HG02884 (cell line): ENCODE data around the gene CLIP4.
A peak's percentile ranks its signal among the peaks of the same experiment; 100 is the strongest.
"Not testable (repeated sequence)": the region's sequence is repeated elsewhere in the genome, so short reads cannot be mapped to it uniquely, and the experiment has no call there.

Experiments
- ATAC-seq: cut with Tn5 transposase; IDR thresholded peaks from one replicate; pipeline ENCODE4 v1.9.1; 2021; ENCODE audit warnings: mild to moderate bottlenecking, moderate library complexity; ENCODE audit not compliant: unreplicated experiment

CLIP4 gene, protein sequence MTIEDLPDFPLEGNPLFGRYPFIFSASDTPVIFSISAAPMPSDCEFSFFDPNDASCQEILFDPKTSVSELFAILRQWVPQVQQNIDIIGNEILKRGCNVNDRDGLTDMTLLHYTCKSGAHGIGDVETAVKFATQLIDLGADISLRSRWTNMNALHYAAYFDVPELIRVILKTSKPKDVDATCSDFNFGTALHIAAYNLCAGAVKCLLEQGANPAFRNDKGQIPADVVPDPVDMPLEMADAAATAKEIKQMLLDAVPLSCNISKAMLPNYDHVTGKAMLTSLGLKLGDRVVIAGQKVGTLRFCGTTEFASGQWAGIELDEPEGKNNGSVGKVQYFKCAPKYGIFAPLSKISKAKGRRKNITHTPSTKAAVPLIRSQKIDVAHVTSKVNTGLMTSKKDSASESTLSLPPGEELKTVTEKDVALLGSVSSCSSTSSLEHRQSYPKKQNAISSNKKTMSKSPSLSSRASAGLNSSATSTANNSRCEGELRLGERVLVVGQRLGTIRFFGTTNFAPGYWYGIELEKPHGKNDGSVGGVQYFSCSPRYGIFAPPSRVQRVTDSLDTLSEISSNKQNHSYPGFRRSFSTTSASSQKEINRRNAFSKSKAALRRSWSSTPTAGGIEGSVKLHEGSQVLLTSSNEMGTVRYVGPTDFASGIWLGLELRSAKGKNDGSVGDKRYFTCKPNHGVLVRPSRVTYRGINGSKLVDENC

DNA sequence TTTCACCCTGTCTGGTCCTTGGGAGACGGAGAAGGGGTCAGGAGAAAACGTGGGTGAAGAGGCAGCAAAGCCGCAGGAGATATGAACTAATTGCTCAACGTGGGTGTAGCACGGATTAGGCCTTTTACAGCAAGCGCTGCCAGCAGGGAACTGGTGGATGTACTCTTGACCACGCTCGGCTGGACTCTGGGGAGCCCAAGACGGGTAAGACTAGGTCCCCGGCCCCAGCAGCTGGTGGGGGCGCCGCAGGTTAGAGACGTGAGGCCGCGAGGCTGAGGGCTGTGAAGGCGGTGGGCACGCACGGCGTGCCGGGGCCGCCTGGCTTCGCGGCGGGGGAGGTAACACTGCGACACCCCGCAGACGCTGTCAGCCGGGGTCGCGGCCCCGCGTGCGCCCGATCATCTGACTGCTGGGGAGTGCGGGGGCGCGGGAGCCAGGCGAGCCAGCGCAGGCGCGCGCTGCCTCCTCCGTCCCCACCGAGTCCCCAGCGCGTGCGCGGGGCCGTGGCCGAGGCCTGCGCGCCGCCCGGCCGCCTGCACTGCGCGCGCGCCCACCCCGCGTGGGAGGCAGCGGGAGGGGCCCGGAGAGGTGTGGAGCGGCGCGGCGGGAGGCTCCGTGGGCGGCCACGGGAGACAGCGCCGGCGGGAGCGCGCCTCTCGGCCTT lies at the start of gene CLIP4:
Gene CLIP4 (plus strand): TSS at position 470 of the 664 bp plus-strand sequence. CDS start 5,974 bp downstream, outside the sequence.
- peak; percentile 34 for ATAC-seq

DNA sequence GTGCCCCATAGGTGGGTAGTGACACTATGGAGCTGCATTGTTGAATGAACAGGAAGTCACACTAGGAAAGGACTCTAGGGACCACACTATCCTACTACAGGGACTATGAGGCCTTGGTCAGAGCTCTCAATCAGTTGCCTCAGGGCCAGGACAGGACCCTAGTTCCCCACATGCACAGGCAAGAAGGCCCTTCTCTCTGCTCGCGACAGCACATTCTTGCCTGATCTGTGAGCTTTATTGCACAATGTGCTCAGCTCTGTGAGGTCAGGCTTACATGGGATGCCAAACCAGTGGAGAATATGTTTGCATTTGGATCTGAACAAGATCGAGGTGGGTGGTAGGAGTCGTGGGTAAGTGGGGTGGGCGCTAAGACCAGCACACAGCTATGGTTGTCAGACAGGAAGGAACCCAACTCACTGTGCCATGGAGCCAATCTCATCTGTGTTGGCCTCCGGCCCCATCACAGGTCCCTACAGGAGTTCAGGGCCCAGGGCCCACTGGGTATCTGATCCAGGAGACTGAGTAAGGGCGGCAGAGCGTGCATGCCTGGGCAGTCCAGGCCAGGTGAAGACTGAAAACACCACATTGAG lies 48.8 kb upstream of the CLIP4 start:
- no peak for ATAC-seq

DNA sequence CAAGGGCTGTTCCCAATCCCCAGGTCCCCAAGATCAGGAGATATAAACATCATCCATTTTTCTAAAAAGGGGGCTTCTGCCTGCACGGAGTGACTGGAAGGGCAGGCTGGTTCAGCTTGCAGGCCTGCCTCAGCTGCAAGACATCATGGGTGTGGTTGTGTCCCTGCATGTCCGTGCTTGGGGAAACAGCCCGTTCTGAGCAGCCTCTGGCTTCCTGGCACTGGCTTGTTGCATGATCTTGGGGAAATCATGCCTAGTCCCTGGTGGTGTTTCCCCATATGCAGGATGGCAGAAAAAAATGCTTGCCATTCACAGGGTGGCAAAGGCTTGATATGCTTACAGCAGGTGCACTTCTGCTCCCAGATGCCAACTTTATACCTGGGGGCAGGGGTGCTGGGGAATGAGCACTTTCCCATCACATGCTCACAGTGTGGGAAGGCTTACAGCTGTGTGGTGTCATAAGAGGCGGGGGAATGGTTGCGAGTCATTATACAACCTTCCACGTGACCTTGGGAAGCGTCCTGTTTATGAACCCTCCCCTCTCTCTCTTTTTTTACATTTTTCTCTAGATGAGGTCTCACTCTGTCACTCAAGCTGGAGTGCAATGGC lies 48.1 kb upstream of the CLIP4 start:
- no peak for ATAC-seq

DNA sequence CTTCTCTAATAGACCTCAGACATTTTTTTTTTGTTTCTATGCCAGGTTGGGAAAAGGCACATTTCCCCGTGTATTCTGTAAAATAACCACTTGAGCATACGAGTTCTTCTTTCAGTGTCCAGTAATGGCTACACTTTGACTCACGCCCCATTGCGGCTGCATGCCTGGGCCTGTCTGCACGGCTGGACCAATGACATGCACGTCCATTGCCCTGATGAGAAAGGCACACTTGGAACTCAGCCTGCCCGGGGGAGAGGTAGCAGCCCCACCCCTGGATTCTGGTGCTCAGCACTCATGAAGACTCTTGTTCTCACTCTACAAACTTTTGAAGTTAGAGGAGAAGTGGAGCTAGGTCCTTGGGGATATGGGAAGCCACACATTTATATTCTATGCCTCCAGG lies 46.7 kb upstream of the CLIP4 start:
- ATAC-seq, result no peak

DNA sequence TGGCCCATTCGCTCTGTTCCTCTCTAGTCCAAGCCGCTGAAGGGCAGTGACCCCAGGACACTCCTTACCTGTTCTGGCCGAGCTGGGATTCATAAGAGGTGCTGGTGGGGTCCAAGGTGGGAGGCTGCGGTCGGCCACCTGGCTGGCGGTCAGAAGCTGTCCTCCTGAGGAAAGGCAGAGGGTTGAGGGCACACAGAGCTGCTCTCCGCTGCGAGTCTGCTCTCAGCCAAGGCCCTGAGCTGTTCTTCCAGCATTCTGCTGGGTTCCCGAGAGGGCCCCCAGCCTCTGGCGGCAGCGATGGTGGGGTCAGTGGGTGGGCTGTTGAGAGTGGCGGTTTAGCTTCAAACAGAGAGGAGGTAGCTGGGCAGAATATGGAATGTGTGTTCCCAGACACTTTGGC lies 44.7 kb upstream of the CLIP4 start:
- no peak for ATAC-seq

DNA sequence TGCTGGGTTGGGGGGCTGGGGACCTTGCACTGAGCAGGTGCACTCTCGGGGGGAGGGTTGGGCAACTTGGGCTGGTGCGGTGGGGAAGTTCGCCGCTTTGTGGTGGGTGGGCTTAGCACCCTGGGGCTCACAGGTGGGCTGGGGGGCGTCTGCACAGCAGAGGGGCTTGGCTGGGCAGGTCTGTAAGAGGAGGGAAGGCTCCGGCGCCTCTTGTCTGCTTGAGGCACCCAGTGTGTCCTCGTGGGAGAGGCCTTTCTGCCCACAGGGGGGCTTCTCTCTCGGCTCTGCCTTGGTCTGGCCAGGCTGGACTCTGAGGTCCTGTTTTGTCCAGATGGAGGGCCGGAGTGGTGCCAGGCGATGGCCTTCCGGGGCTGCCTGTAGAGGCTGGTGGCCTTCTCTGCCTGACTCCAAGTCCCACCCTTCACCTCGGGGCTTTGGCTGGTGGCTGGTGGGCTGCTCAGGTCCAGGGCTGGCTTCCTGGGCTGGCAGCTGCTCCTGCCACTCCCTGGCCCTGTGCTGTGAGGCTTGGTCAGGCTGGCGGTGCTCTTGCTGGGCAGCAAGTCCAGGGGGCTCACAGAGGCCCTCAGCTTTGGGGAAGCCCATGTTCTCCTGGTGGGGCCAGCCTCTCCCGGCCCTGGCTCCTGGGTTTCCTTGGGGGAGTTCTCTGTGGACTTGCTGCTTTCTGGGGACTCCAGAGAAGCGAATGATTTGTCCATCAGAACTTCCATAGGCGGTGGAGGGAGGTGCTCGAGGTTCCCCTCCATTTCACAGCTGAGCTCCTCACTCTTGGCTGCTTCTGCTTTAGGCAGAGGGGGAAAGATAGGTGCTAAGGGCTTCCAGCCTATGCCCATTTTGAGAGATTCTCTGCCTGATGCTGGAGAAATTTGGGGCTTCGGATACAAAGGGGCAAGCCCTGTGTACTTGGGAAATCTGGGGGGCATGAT lies 43.9 kb upstream of the CLIP4 start:
- ATAC-seq, result no peak

DNA sequence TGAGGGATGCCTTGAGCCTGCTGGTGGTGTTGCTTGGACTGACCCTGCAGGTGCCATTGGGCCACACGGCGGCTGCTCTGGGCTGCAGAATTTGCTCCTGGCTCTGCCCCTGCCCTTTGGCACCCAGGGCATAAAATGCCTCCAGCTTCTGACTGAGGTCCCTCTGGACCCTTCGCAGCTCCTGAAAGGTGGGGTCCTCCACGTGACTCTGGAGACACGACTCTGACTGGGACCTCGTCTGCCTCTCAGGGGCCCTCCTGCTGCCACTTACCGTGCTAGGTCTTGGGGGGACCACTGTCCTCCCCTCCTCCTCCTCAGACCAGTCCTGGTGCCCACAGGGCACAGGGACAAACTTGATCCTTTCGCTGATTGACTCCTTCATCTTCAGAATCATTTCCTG lies 43.0 kb upstream of the CLIP4 start:
- no peak for ATAC-seq

DNA sequence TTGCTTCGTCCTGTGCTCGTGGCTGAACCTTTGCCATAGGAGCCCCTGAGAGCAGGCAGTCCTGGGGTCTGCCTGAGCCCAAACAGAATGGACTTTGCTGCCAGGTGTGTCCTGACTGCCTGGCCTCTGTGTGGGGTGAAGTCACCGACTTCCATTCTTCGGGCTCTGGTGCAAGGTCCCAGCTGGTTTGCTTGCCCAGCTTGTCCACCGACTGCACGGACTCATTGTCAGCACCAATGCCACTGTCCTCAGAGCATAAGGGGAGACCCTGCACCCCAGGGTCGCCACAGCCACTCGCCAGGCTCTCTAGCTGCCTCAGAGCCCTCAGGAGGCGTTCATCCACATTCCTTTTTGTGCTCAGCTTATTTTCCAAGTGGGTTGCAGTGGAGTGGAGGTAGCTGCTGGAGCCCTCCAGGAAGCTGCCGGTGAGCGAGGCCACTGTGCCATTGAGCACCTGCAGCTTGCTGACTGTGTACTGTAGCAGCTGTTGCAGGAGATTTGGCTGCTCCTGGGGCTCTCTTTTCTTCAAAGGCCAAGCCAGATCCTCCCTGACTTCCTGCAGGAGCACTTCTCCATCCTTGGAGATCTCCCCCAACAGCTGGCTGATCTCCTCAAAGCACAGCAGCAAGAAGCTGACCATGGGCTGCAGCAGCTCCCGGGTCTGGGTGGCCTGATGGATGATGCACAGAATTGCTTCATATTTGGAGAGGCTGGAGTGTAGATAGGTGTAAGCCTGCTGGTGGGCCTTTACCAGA lies 42.1 kb upstream of the CLIP4 start:
- no peak for ATAC-seq

DNA sequence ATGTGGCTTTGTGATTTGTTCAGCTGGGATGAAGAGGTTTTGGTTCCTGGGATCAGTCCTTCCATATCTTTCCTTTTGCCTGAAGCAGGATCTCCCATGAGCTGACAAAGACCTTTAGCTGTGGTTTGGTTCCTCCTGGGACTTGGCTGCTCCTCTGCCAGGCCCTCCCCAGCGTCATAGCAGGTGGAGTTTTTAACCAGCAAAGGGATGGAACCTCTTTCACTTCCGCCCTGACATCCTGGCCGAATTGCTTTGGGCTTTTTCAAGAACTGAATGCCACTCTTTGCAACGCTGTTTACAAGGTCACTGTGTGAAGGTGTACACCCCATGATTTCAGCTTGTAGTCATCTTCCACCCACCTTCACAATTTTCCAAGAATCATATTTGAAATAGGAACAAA lies 41.3 kb upstream of the CLIP4 start:
- ATAC-seq, result no peak

DNA sequence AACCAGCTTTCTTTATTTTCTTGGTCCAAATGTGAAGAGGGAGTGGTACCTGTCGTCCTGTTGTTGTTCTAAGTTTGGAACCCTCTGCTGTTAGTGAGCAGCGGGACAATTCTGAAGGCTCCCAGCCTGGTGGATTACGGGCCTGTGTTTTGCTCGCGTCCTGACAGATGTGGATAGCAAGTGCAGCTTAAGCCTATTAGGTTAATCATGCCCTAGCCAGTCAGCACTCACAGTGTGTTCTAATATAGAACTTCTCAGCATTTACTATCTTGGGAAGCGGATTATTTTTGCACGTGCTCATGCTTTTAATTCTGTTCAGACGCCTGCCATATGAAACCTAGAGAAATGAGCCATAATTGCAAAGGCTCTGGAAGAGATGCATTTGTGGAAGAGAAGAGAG lies 40.8 kb upstream of the CLIP4 start, which contains the start of gene PCARE:
Gene PCARE (minus strand): TSS at position 113 of the 400 bp plus-strand sequence. CDS start 262 bp downstream, outside the sequence.
- no peak for ATAC-seq

DNA sequence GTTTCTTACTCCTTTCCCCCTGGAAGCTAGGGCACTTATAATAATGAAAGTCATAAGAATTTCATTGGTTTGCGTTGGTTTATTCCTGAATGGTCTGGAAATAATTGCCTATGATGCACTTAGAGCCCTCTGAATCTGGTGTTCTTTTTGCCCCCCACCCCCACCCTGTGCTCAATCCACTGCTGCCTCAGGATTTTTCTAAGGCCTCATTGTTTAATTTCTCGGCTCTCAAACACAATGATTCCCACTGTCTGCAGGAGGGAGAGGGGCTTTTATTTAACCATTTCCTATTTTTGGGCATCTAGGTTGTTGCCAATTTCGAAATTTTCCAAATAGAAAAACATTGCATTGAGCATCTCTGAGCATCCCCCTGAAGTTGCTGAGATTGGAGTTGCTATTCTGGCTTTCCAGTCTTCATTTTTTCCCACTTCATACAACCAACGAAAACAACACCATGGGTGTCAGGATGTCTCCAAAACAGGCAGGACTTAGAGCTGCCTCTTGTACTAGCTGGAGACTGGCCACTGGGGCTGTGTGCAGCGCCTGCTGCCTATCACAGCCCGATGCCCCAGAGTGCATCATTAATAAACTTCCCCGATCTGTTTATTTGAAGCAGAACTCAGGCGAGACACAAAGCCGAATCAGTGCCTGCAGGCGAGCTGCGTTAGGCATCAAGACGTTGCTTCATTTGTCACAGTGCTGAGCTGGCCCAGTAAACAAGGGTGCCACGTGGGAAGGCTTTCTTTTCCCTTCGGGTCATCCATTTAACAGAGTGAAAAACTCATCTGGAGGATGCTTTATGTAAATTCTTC lies 39.1 kb upstream of the CLIP4 start:
- no peak for ATAC-seq

DNA sequence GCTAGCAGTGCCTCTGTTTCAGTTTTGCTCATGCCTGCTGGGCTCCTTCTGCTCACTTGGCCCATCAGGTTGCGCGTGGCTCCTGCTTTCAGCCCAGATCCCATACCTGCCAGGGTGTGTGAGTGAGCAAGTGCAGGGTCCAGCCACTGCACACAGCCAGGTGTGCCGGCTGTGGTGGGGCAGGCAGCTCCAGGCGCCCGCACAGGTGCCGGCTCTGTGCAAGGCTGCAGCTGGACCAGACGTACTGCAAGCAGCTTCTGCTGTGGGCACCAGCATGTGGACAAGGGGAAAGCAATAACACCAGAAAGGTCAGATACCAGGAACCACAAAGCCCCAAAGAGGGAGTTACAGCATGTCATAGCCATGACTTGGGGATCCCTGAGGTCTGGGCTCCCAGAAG lies 35.3 kb upstream of the CLIP4 start:
- no peak for ATAC-seq

DNA sequence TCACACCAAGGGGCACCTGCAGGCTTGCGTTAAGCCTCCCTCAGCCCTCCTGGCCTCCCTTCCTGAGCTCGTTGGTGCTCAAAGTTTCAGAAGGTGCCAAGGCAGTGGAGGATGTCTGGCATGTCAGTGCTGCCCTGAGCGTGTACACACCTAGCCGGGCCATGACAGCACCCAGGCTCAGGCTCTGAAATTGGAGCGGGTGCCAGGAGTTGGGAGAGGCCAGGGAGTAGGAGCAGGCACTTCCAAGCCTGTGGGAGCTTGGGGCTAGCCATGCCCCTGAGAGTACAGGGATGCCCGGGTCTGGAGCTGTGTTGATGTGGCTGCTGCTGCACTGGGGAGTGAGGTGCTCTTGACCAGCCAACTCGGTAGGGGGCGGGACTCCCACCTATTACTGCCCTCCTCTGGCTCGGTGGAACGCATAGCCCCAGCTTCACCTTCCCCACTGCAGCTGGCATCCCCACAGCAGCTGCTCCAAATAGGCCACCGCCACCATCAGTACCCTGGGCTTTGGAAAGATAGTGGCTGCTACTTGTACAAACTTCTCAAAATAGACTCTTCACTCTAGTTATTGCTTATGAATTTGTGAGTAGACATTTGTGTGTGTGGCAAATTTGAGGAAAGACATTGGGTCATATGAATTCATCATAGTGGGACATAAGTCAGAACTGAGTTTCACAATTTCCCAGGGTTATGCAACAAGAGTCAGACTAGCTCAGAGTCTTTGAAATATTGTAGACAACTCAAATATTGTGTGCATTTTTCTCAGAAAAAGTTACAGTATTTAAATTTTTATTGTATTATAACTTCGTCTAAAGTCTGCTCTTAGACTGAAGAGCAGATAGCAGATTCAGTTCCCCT lies 34.1 kb upstream of the CLIP4 start:
- no peak for ATAC-seq

DNA sequence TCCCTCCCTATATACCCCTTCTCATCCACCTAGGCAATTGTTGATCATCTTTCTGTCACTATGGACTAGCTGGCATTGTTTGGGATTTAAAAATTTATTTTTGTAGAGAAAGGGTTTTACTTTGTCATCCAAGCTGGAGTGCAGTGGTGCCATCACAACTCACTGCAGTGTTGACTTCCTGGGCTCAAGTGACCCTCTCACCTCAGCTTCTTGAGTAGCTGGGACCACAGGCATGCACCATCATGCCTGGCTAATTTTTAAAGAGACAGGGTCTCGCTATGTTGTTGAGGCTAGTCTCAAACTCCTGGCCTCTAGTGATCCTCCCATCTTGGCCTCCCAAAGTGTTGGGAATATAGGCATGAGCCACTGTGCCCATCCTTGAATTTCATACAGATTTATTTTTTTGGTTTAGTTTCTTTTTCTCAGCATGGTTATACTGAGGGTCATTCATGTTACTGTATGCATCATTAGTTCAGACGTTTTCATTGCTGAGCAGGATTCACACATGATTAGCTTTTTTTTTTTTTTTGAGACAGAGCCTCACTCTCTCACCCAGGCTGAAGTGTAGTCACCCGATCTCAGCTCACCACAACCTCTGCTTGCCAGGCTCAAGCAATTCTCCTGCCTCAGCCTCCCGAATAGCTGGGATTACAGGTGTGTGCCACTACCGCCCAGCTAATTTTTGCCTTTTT lies 32.3 kb upstream of the CLIP4 start:
- peak; percentile 69 for ATAC-seq

DNA sequence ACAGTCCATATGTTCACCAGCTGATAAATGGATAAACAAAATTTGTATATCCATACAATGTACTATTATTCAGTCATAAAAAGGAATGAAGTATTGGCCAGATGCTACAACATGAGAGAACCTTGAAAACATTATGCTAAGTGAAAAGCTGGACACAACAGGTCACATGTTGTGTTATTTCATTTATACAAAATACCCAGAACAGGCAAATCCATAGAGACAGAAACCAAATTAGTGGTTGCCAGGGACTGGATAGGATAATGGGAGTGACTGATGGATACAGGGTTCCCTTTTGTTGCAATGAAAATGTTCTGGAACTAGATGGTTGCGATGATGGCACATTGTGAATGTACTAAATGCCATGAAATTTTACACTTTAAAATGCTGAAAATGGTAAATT lies 30.7 kb upstream of the CLIP4 start:
- no peak for ATAC-seq

DNA sequence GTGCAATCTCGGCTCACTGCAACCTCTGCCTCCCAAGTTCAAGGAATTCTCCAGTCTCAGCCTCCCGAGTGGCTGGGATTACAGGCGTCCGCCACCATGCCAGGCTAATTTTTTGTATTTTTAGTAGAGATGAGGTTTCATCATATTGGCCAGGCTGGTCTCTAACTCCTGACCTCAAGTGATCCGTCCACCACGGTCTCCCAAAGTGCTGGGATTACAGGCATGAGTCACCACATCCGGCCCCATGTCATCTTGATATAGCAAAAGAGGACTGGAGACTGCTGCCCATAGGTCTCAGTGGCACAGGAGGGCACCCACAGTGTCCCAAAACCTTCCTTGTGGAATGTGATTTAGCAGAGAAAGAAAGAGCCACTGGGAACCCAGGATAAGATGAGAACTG lies 24.9 kb upstream of the CLIP4 start:
- not testable (repeated sequence) for ATAC-seq

DNA sequence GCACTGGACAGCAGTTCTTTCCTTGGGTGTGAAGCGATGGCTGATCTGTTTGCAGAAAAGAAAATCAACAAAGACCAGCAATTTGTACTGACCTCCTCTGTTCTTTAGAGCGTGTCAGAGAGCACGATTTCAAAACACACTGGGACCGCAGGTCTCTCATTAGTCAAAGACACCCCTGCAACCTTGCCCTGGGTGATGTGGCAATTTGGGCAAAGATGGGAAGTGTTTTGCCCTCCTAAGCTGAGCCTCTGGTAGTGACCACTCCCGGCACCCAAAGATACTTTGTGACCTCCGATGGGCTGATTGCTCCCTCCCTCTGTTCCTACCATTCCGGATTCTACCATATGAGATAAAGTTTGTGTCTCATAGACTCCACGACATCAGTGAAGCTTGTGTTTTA lies 18.2 kb upstream of the CLIP4 start:
- no peak for ATAC-seq
